ENCODE results near the gene RPL15.

RPL15 gene

GRCh38 chr3:23889386-23889785, 27.5 kb upstream of the RPL15 start:
- Histone ChIP-seq H3K36me3 (replicated peaks; ENCODE audit: insufficient read depth, low read length) (peaks cover 14% of the 10 kb centered on the region; the same call in 1 of the 2 replicates), H3K9me2 (replicated peaks; ENCODE audit: insufficient read depth, low read length) (no peaks in the 10 kb centered on the region), H3K27me3 (replicated peaks; ENCODE audit: insufficient read depth, low read length) (no peaks in the 10 kb centered on the region), H3K27ac (ENCODE audit: low read length) (no peak overlapping the region), H3K4me1 (ENCODE audit: low read length) (peaks cover 13% of the 10 kb centered on the region; the same call in 1 of the 2 replicates), H3K4me3 (ENCODE audit: low read length) (no peak overlapping the region), H3K9ac (ENCODE audit: low read length) (no peak overlapping the region), H3K9me3 (replicated peaks; ENCODE audit: insufficient read depth, low read length) (no peaks in the 10 kb centered on the region), H4K20me1 (ENCODE audit: insufficient read depth, low read length) (peaks cover 19% of the 10 kb centered on the region; the same call in 1 of the 2 replicates), H2AFZ (ENCODE audit: low read length) (no peak overlapping the region), H3F3A (ENCODE audit: insufficient read depth, low read length) (peaks cover 9% of the 10 kb centered on the region; the same call in 1 of the 2 replicates), H3K79me2 (ENCODE audit: low read length) (peaks cover 66% of the 10 kb centered on the region), H3K4me2 (ENCODE audit: low read depth, low read length) (no peak overlapping the region)
- TF ChIP-seq CTCF (IDR thresholded peaks at IDR 0.05; ENCODE audit: low read length), result no peak
- TF ChIP-seq EZH2 (optimal IDR thresholded peaks at IDR 0.05; ENCODE audit: low read depth, low read length), result no peak
- no peak for TF ChIP-seq EZH2phosphoT487 (IDR thresholded peaks at IDR 0.05; ENCODE audit: low read length)
- DNase-seq, result no peak

- DNase-seq, result no peak
- peaks cover 13% of the 10 kb centered on the region; the same call in 1 of the 2 replicates for H3K4me1 ChIP-seq (ENCODE audit: low read length)
- H3K9me2 ChIP-seq (replicated peaks; ENCODE audit: insufficient read depth, low read length), result no peaks in the 10 kb centered on the region
- H3K4me3 ChIP-seq (ENCODE audit: low read length), result no peak overlapping the region
- peaks cover 61% of the 10 kb centered on the region for H3K79me2 ChIP-seq (ENCODE audit: low read length)
- peaks cover 14% of the 10 kb centered on the region; the same call in 1 of the 2 replicates for H3K36me3 ChIP-seq (replicated peaks; ENCODE audit: insufficient read depth, low read length)
- no peak overlapping the region for H3K4me2 ChIP-seq (ENCODE audit: low read depth, low read length)
- no peaks in the 10 kb centered on the region for H3K27me3 ChIP-seq (replicated peaks; ENCODE audit: insufficient read depth, low read length)
- peaks cover 9% of the 10 kb centered on the region; the same call in 1 of the 2 replicates for H3F3A ChIP-seq (ENCODE audit: insufficient read depth, low read length)
- H4K20me1 ChIP-seq (ENCODE audit: insufficient read depth, low read length), result peaks cover 19% of the 10 kb centered on the region; the same call in 1 of the 2 replicates
- TF ChIP-seq CTCF (IDR thresholded peaks at IDR 0.05; ENCODE audit: low read length), result no peak
- TF ChIP-seq EZH2phosphoT487 (IDR thresholded peaks at IDR 0.05; ENCODE audit: low read length), result no peak
- no peak for TF ChIP-seq EZH2 (optimal IDR thresholded peaks at IDR 0.05; ENCODE audit: low read depth, low read length)
- H3K9ac ChIP-seq (ENCODE audit: low read length), result no peak overlapping the region
- H2AFZ ChIP-seq (ENCODE audit: low read length), result no peak overlapping the region
- H3K27ac ChIP-seq (ENCODE audit: low read length), result no peak overlapping the region
- H3K9me3 ChIP-seq (replicated peaks; ENCODE audit: insufficient read depth, low read length), result no peaks in the 10 kb centered on the region
These were observed 27.0 kb upstream of the RPL15 start for GRCh38 chr3:23889950-23890349.

- Histone ChIP-seq H3K4me2 (ENCODE audit: low read depth, low read length) (no peak overlapping the region), H2AFZ (ENCODE audit: low read length) (no peak overlapping the region), H3K79me2 (ENCODE audit: low read length) (peaks cover 17% of the 10 kb centered on the region), H3K9me2 (replicated peaks; ENCODE audit: insufficient read depth, low read length) (no peaks in the 10 kb centered on the region), H3K27ac (ENCODE audit: low read length) (no peak overlapping the region), H3K9ac (ENCODE audit: low read length) (no peak overlapping the region), H4K20me1 (ENCODE audit: insufficient read depth, low read length) (no peaks in the 10 kb centered on the region), H3F3A (ENCODE audit: insufficient read depth, low read length) (no peaks in the 10 kb centered on the region), H3K27me3 (replicated peaks; ENCODE audit: insufficient read depth, low read length) (no peaks in the 10 kb centered on the region), H3K9me3 (replicated peaks; ENCODE audit: insufficient read depth, low read length) (no peaks in the 10 kb centered on the region), H3K36me3 (replicated peaks; ENCODE audit: insufficient read depth, low read length) (peaks cover 14% of the 10 kb centered on the region; the same call in 1 of the 2 replicates), H3K4me1 (ENCODE audit: low read length) (no peaks in the 10 kb centered on the region), H3K4me3 (ENCODE audit: low read length) (no peak overlapping the region)
- no peak for DNase-seq
- TF ChIP-seq EZH2phosphoT487 (IDR thresholded peaks at IDR 0.05; ENCODE audit: low read length) (no peak), CTCF (IDR thresholded peaks at IDR 0.05; ENCODE audit: low read length) (no peak), EZH2 (optimal IDR thresholded peaks at IDR 0.05; ENCODE audit: low read depth, low read length) (no peak)
These were observed 22.5 kb upstream of the RPL15 start for GRCh38 chr3:23894254-23895061.
